ENCODE results near the gene SLC17A4. TPM values are rescaled to one million over a fixed set of nuclear protein-coding genes. Genes with fewer than 3 reads are reported as not detected.

The SLC17A4 gene
- total RNA-seq, 1 donor from 2014 or later: not detected

DNA sequence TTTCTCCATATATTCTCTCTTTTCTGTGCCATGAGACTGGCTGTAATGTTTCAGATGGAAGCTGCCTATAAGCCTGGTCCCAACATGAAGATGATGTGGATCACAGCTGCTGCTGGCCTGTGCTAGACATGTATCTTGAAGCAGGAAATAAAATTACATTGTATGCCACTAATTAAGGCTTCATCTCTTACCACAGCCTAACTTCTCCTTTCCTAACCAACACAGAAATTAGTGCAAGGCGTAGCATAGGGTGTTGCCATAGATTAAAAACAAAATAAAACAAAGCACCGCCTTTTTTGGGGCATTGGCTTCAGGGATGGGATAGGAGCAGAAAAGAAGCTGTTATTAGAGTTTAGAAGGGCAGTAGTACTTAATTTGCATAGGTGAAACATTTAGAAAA lies 4.7 kb upstream of the SLC17A4 start:
- DNase-seq (ENCODE audit: low read depth in 2 of 2): no peak

DNA sequence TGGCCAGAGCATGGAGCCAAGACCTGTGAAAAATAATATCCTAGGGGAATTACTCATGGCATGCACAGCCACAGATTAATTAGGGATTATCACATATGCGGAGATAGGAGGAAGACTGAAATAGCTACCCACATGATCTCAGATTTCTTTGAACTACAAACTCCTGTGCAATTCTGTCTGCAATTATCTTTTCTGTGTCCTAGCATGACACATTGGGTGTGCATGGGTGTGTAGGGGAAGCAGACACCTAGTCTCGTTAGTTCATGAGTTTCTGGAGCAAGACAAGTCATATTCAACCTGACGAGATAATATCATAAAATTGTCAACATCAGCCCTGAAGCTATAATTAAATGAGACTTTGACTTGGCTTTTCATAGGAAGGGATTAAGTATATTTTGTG lies 3.6 kb upstream of the SLC17A4 start:
- DNase-seq (ENCODE audit: low read depth in 2 of 2): no peak

DNA sequence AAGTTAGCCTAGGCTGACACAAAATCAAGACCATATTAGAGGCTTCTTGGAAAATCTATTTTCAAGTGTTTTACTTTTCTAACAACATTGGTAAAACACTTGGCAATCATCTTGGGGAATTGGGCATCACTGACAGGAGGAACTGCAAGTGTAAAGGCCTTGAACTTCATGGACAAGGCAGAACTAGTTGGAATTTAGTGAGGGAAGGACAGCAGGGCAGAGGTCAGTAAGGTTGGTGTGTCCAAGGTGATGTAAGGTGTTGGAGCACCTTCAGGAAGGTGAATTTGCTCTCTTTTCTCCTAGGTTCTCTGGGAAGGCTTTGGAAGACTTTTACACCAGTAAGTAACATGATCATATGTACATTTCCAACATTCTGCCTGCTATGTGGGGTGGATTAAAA lies 1.5 kb upstream of the SLC17A4 start:
- DNase-seq (ENCODE audit: low read depth in 2 of 2): no peak

DNA sequence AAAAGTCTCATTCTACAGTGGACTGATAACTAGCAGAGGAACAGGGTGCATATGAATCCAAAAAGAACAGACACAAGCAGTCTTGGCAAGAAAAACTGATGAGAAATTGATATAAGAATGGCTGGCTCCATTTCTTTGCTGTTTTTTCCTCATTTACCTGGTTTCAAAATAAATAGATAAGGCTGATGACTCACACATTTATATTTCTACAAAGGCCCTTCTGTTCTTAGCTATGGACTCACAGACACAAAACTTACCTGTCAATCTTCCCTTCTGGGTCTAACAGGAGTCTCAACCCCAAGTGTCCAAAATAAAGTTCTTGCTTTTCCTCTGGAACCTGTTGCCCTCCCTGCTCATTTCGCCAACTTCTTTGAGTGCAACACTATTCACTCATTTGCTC lies 941 bp downstream of the SLC17A4 start:
- DNase-seq (ENCODE audit: low read depth in 2 of 2): no peak

DNA sequence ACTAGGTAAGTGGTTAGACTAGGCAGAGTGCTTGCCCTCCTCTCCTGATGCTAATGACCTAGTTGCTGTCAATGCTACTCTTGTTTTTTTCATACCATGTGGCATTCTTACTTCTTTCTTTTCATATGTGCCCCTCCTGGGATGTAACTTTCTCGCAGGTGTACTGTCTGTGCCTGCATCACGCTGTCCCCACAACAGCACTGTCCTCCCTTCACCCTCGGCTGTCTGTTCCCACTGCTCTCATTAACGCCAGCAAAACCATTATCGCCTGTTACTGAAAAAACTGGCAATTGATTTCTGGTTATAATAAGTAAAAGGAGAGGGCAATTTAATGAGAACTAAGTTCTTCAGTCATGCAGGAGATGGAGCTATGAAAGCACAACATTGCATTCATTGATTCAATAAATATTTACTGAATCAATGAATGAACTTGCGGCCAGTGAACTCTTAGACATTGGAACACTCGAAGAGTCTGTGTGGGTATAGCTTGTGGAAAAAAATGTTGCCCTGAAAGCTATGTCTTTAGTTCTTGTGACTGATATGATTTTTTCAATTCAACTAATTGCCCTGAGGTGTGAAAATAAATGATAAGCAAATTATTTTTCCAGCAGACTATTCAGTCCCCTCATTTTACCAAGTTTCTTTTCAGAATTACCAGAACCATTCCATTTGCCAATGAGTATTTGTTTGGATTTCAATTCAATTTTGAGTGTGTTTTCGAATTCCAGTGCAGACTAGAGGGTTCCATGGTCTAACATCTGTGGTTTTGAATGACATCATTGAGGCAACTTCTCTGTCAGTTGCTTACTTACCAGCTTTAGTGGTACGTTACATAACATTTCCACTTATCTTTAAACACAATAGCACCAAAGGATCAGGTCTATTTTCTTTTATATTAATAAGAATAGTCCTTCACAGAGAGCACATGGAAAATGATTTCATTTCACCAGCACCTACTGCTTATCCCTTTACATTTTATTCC lies 2.1 kb downstream of the SLC17A4 start:
- DNase-seq (ENCODE audit: low read depth in 2 of 2): no peak

DNA sequence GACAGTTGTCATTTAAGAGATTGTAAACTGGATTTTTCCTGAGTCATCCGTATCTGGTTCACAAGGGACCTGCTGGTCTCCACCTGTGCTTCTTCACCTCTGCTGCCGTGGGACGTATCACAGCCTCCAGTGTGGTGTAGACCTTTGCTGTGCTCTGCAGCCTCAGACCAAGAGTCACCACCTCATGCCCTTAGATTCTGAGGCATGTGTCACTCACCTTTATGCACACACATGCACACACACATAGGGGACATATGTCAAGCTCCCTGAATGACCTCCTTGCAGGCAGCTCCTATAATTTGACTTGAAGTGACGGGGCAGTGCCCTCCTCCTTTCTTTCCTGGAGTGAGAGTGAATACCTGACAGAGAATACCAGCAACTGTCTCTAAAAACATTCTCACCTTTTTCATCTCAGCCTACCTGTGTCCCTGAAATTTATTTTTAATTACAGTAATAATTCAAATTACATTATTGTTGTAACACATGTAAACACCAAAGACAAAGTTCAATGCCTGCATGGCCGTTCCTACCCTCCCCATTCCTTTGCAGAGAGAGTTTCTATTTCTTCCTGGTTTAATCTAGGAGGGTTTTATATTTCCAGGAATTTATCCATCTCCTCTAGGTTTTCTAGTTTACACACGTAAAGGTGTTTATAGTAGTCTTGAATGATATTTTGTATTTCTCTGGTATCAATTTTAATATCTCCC lies 3.5 kb downstream of the SLC17A4 start:
- no peak for DNase-seq (ENCODE audit: low read depth in 2 of 2)

DNA sequence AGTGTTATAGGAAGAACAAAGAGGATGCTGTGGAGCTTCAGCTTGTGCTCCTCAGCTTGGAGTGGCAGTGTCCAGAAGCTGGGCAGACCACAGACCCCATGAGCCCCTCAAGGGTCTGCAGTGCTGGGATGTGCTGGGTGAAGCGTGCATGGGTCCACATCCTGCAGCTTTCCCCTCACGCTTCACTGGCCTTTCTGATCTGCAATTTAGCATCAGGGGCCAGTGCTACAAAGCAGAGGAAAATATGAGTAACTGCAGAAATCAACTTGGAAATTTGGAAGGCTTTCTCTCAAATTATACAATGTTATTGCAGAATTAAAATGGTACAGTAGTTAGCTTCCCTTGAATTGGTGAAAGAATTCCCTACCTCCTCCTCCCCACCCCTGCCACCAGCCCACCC lies 10.1 kb downstream of the SLC17A4 start:
- DNase-seq (ENCODE audit: low read depth in 2 of 2): no peak

DNA sequence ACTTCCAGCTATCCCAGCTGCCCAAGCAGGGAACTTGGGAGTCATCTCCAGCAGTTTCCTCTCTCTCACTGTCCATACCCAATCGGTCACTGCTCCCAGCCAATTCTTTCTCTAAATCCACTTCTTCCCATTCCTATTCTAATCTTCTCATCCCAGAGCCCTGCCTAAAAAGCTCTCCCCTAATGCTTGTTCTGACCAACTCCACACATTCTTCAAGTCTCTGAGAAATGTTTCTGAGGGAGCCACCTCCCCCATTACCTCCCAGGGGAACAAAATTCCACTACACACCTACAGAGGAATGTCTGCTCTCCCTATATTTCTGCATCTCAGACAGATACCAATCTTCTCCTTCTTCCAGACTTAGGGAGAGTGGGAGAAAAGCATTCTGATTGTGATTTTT lies 14.0 kb downstream of the SLC17A4 start:
- no peak for DNase-seq (ENCODE audit: low read depth in 2 of 2)

DNA sequence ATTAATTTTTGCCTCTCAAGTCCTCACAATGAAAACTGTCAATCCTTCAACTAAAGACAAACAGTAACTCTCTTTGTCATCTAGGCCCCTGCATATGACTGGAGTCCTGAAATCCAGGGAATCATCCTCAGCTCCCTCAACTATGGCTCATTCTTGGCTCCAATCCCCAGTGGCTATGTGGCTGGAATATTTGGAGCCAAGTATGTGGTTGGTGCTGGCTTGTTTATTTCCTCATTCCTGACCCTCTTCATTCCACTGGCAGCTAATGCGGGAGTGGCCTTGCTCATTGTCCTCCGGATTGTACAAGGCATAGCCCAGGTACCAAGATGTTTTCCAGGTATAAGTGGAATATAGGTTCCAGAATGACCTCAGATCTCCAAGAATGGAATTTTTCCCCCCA lies 15.4 kb downstream of the SLC17A4 start:
- DNase-seq (ENCODE audit: low read depth in 2 of 2): no peak

DNA sequence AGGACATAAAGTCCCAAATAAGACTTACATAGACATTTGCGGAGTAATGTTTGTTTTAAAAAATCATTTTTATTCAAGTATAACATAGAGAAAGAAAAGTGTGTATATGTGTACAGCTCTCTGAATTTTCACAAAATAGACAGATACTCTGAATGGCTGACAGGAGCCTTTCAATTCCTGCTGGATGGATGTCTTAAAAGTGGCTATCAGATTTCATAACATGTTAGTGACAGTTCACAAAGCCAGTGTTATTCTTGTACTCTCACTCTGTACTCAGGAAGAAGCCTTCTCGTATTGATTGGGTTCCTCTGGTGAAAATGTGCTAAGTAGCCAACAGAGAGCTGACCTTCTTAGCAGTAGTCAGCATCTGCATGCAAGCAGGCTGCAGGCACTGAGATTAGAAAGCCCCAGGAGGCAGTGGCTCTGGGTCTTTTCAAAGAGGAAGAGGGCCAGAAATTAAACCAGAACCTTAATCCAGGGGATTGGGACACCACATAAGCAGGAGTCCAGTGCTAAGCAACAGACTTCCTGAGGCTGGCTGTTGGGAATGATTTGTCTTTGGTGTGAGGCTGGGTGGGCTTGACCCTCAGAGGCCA lies 19.7 kb downstream of the SLC17A4 start:
- DNase-seq (ENCODE audit: low read depth in 2 of 2): no peak

DNA sequence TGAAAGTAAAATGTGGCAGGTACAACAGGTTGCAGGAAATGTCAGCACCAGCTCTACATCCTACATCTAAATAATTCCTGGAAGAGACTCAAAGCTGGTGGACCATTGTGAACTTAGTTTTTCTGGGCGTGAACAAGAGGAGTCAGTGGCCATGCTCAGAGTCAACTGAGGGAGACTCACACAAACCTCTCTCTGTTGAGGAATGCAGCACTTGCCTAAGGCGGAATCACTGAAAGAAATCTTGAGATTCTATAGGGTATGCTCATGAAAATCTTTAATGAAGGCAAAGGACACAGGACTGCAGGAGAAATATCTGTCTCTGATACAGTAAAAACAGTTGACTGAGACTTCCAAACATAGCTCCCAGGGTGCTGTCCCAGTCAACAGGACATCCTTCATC lies 22.5 kb downstream of the SLC17A4 start:
- DNase-seq (ENCODE audit: low read depth in 2 of 2): no peak

DNA sequence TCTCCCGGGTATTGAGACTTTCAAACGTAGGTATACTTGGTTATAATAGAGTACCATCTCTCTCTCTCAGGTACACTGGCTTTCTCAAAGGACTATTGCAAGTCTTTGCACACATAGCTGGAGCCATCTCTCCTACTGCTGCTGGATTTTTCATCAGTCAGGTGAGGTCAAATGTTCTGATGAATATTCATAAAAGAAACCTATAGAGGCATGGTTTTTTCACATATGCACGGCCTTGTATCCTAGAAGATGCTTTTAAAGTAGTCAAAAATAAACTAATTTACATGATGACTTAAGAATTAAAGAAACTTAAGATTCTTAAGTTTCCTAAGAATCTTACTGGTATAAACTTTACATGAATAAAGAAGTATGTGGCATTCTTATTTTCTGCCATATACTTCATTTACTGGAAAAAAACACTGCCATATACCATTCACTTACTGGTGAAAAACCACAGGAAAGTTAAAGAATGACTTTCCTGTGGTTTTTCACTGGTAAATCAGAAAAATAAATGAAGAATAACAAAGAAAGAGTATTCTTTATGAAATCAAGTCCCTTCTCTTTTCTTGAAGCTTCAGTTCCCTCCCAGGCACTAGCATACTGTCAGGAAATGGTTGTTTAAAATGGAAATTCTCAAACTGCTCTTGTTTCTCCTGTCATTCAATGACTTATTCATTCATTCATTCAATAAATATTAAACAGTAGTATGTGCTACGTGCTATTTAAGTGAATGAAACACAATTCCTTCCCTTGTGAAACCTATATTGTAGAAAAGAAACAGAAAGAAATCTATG lies 23.5 kb downstream of the SLC17A4 start:
- DNase-seq (ENCODE audit: low read depth in 2 of 2): no peak

DNA sequence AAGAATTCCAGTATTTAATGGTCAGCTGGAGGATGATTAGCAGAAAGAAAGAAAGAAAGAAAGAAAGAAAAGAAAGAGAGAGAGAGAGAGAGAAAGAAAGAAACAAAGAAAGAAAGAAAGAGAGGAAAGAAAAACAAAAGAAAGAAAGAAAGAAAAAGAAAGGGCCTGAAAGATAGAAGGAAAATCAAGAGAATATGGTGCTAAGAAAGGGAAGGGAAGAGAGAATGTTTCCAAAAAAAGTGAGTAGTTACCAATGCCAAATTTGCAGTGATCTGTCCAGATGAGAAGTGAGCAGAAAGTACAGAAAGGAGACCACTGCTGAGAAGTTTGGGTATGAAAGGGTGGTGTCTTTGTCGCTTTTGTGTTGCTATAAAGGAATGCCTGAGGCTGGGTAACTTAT lies 26.6 kb downstream of the SLC17A4 start:
- DNase-seq (ENCODE audit: low read depth in 2 of 2): no peak

DNA sequence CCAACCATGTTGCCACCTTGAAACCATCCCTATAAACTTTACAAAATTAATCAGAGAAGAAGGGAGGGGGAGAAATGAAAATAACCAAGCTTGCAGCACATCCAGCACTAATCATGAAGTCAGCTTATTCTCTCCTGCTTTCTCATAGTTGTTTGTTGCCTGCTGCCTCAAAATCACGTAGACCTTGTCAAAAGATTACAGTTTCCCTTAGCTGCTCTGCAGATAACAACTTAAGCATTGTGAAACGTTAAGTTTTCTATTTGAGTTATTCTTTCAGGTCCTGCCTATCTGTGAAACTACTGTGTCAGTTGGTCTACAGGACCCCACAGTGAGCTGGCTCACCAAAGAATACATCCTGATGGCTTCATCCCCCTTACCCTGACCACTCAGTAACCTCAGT lies 32.9 kb downstream of the SLC17A4 start:
- DNase-seq (ENCODE audit: low read depth in 2 of 2): no peak

DNA sequence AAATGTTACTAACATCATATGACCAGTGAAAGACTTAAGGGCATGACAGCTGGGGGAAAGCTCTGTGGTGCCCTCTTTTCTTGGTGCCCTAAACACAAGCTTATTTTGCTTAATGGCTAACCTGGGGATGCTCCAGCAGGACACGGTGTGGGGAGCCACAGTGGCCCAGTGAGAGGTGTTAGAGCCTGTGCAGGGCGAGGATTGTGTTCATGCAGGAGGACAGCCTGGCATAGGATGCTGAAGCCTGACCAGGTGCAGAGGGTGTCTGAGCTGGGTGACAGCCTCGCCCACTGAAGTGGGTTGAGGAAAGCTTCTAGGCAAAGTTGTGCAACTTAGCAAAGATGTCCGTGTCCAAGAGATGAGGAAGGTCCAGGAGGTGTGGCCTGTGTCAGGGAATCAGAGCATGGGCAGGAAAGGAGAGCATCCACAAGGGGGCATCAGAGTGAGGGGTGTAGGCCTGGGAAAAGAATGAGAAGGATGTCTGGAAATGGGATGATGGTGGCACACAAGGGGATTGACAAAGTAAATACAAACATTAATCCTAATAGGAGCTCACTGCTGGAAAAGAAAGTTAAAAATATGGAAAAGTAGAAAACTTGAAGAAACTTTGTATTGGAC lies 33.9 kb downstream of the SLC17A4 start:
- peak in 1 of 2 donors; percentile 64 for DNase-seq (ENCODE audit: low read depth in 2 of 2)

DNA sequence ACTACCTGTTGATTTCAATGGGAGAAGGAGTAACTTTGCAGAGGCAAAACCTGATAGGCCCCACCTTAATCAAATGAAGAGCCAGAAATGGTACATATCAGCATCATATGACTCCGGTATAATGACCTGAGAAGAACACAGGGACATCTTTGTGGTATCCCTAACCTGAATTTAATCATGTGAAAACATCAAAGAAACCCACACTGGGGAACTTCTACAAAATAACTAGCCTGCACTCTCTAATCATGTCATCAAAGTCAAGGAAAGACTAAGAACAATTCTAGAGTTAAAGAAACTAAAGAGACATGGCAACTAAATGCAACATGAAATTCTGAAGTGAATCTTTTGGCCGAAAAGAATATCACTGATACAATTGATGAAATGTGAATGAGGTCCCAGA lies 34.9 kb downstream of the SLC17A4 start:
- no peak for DNase-seq (ENCODE audit: low read depth in 2 of 2)

DNA sequence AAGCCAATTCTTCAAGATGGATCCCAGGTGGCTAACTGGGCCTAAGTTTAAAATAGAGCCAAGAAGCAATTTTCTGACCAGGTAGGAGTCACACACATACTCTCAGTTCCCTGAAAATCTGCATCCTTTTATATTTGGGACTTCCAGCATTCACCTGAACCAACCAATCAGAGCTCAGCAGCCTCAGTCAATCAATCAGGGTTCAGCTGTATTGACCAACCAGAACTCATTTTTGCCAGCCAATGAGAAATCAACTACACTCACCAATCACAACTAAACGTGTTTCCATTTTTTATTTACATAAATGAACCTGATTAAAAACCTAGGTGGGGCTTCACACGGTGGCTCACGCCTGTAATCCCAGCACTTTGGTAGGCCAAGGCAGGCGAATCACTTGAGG lies 37.5 kb downstream of the SLC17A4 start:
- DNase-seq (ENCODE audit: low read depth in 2 of 2): no peak

DNA sequence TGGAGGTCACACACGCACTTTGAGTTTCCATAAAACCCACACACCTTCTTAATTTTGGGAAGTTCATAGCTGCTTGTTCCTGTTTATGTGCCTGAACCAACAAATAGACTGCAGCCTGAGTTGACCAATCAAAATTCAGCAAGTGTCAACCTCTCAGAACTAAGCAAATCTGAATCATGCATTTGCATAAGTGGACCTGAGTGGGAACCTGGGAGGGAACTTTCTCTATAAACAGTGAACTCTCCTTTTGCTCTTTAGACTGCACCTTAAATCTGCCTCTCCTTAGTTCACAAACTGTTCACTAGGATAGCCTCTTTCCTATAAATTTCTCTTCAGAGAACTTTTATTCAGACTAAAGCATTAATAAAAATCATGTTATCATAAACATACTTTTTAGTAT lies 39.4 kb downstream of the SLC17A4 start:
- no peak for DNase-seq (ENCODE audit: low read depth in 2 of 2)

DNA sequence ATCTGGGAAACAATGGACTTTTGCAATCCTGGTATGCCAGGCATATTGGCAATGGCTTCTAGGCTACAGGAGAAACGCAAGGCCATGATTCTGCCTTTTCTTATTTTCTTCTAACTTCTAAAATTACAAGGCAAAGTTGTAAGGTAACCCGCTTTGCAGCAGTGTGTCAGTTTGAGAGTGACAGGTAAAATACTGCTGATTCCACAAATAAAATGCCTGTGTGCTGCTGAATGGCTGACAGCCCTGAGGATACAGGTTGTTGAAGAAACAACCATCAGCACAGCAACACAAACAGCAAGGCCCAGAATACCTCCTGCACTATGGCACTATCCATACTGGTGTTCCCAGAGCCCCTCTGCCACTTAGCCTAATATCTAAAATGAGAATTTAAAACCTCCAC lies 40.2 kb downstream of the SLC17A4 start:
- no peak for DNase-seq (ENCODE audit: low read depth in 2 of 2)

DNA sequence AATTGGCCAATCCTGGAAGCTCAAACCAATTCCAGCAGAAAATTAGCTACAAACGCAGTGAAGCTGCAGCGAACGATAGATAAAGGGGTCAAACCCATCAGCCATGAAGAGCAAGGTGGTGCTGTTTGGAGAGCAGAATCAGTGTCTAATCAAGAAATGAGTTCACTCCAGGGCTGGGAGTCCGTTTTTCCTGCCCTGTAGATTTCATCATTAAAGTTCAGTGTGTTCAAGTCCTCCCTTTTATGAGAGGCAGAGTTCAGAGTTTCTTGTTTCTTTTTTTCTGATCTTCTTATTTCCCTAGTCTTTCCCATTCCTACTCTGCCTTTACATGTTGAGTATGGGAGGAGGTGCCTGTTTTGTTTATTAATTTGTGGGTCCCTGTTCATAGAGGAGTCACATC lies 46.9 kb downstream of the SLC17A4 start:
- DNase-seq (ENCODE audit: low read depth in 2 of 2): no peak

DNA sequence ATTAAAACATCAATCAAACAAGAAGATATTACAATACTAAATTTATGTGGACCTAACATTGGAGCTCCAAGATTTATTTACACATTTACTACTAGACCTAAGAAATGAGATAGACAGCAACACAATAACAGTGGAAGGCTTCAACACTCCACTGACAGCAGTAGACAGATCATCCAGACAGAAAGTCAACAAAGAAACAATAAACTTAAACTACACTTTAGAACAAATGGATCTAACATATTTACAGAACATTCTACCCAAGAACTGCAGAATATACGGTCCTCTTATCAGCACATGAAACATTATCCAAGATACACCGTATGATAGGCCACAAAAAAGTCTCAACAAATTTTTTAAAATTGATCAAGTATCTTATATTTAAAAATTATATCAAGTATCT lies 50.3 kb downstream of the SLC17A4 start:
- DNase-seq (ENCODE audit: low read depth in 2 of 2): no peak
